K562 (cell line): ENCODE data around the gene MLLT6. TPM values are rescaled to one million over a fixed set of nuclear protein-coding genes. Genes with fewer than 3 reads are reported as not detected.

Experiments used
- CHD1 ChIP-seq: fragments of 200-600 bp; sonication (generic); IDR thresholded peaks from one replicate; pipeline ENCODE4 v1.6.1; 2012; ENCODE audit warnings: mild to moderate bottlenecking, moderate library complexity, low read length, inconsistent platforms
- DACH1 ChIP-seq: fragments of 450-650 bp; IDR thresholded peaks from 2 replicates; pipeline ENCODE4 v1.6.1; 2018; ENCODE audit not compliant: partially characterized antibody
- DLX4 ChIP-seq: fragments of 250-450 bp; sonication (Bioruptor Pico); IDR thresholded peaks from 2 replicates; pipeline ENCODE4 v1.6.1; 2021; ENCODE audit warnings: mild to moderate bottlenecking
- HDAC2 ChIP-seq: fragments of 450-650 bp; IDR thresholded peaks from 2 replicates; pipeline ENCODE4 v1.6.1; 2016; ENCODE audit warnings: mild to moderate bottlenecking
- HDAC8 ChIP-seq: fragments of 450-650 bp; IDR thresholded peaks from 2 replicates; pipeline ENCODE4 v1.6.1; 2016; ENCODE audit warnings: mild to moderate bottlenecking, missing genetic modification characterization, moderate library complexity, missing compliant biosample characterization
- JUN ChIP-seq, 2 experiments: sonication (generic) in 1 of 2; formaldehyde crosslinking in 1 of 2; IDR thresholded peaks; 2 replicates each; pipeline versions ENCODE4 v1.6.1 to v1.8.0; 2012 to 2022; ENCODE audit warnings: borderline replicate concordance in 2 of 2, mild to moderate bottlenecking in 2 of 2, improper control_type of control experiment in 1 of 2, low read depth in 1 of 2, low read length in 1 of 2, missing genetic modification reagents in 1 of 2
- LARP7 ChIP-seq: fragments of 450-650 bp; IDR thresholded peaks from 2 replicates; pipeline ENCODE4 v1.6.1; 2016
- MAX ChIP-seq: sonication (generic); formaldehyde crosslinking; IDR thresholded peaks from 2 replicates; pipeline ENCODE4 v1.9.0; 2022; ENCODE audit warnings: mild to moderate bottlenecking, missing genetic modification reagents
- MCM5 ChIP-seq: fragments of 450-650 bp; IDR thresholded peaks from 2 replicates; pipeline ENCODE4 v1.6.1; 2016; ENCODE audit warnings: low read depth
- MEIS2 ChIP-seq: fragments of 450-650 bp; IDR thresholded peaks from 2 replicates; pipeline ENCODE4 v1.6.1; 2014; ENCODE audit warnings: mild to moderate bottlenecking; ENCODE audit not compliant: partially characterized antibody
- NRF1 ChIP-seq, 2 experiments: fragments of 450-650 bp; IDR thresholded peaks in 1 of 2; conservative IDR thresholded peaks in 1 of 2; 2 replicates each; pipeline ENCODE4 v1.6.1; 2014; ENCODE audit warnings: mild to moderate bottlenecking in 2 of 2
- REST ChIP-seq, 2 experiments: fragments of 450-650 bp; formaldehyde crosslinking in 1 of 2; IDR thresholded peaks; 2 replicates each; pipeline versions ENCODE4 v1.4.0 to v1.6.1; 2014 to 2020; ENCODE audit warnings: mild to moderate bottlenecking in 2 of 2, borderline replicate concordance in 1 of 2, low read depth in 1 of 2
- TAL1 ChIP-seq: fragments of 450-650 bp; IDR thresholded peaks from 2 replicates; pipeline ENCODE4 v1.6.1; 2016; ENCODE audit warnings: mild to moderate bottlenecking
- TEAD2 ChIP-seq: fragments of 450-650 bp; IDR thresholded peaks from 2 replicates; pipeline ENCODE4 v1.6.1; 2016; ENCODE audit warnings: missing genetic modification characterization, control low read depth, missing compliant biosample characterization
- VEZF1 ChIP-seq: fragments of 200-800 bp; sonication (Bioruptor generic); IDR thresholded peaks from 2 replicates; pipeline ENCODE4 v1.6.1; 2017; ENCODE audit warnings: missing genetic modification characterization, missing compliant biosample characterization
- ZNF3 ChIP-seq: fragments of 250-450 bp; sonication (Bioruptor Pico); IDR thresholded peaks from 2 replicates; pipeline ENCODE4 v1.5.0; 2021; ENCODE audit warnings: mild to moderate bottlenecking, moderate library complexity
- ZNF696 ChIP-seq: fragments of 250-450 bp; sonication (Bioruptor Pico); conservative IDR thresholded peaks from 2 replicates; pipeline ENCODE4 v1.4.0; 2020; ENCODE audit warnings: mild to moderate bottlenecking, moderate library complexity
- ZNF830 ChIP-seq: fragments of 250-450 bp; sonication (Bioruptor Pico); IDR thresholded peaks from 2 replicates; pipeline ENCODE4 v1.5.0; 2021; ENCODE audit warnings: mild to moderate bottlenecking
- polyA plus RNA-seq, 8 experiments: library from polyadenylated mRNA; depleted of rRNA in 4 of 8; stranded (reverse) in 5 of 8; unstranded in 3 of 8; fragments of >200 nt; fragmentation: Nextera tagmentation in 2 of 8; fragmentation: Illumina TruSeq in 1 of 8; extraction: Ambion mirVana in 2 of 8; extraction: Trizol in 1 of 8; gene quantifications; 2 replicates each; pipeline versions ENCODE4 v1.2.1 to v1.2.3, GENCODE V29; 2011 to 2014; ENCODE audit warnings: inconsistent platforms in 1 of 8, missing spikeins in 1 of 8
- total RNA-seq, 7 experiments: library from RNA; depleted of rRNA in 6 of 7; stranded (reverse); fragments of >200 nt in 6 of 7; fragmentation: Illumina TruSeq in 2 of 7; extraction: Trizol in 2 of 7; gene quantifications; 2 replicates each; pipeline versions ENCODE4 v1.2.1 to v1.2.3, GENCODE V29; 2011 to 2021; ENCODE audit warnings: low replicate concordance in 1 of 7

Gene MLLT6
- total and polyA plus RNA-seq, 9 of the 15 experiments (the other 6 are each of a cell fraction or from before 2014, with no cell fraction given): 3.1 to 71.7 (median 30.0) TPM

- TF ChIP-seq ZNF3: no peak
- TF ChIP-seq REST (IDR thresholded peaks at IDR 0.05; ENCODE audit: borderline replicate concordance): peak; percentile 92
- TF ChIP-seq REST (CRISPR knock-in tag; IDR thresholded peaks at IDR 0.05; ENCODE audit: low read depth): peak; percentile 46; the same call in 1 of the 2 replicates
- peak; percentile 56 for TF ChIP-seq DACH1
- TF ChIP-seq LARP7: no peak
- TF ChIP-seq NRF1 (conservative IDR thresholded peaks at IDR 0.05 in 1 of 2, IDR thresholded peaks at IDR 0.05 in 1 of 2): peak; percentile 49 to 64; a peak in 3 of 4 replicates
- TF ChIP-seq TAL1: no peak
- no peak for TF ChIP-seq DLX4 (CRISPR knock-in tag)
- no peak for TF ChIP-seq CHD1
- TF ChIP-seq ZNF696 (CRISPR knock-in tag): no peak
- TF ChIP-seq MCM5: no peak
- TF ChIP-seq MEIS2: peak; percentile 32
- TF ChIP-seq HDAC8: no peak
- TF ChIP-seq JUN (IDR thresholded peaks at IDR 0.05; ENCODE audit: borderline replicate concordance, low read depth, low read length): peak; percentile 50; the same call in 1 of the 2 replicates
- TF ChIP-seq JUN (CRISPR knock-in tag; IDR thresholded peaks at IDR 0.05; ENCODE audit: borderline replicate concordance): no peak
- TF ChIP-seq VEZF1 (CRISPR knock-in tag): peak; percentile 54; the same call in 1 of the 2 replicates
- TF ChIP-seq MAX: peak; percentile 73
- peak; percentile 71 for TF ChIP-seq HDAC2
- TF ChIP-seq ZNF830 (CRISPR knock-in tag): no peak
- TF ChIP-seq TEAD2: peak; percentile 83
Measured at GRCh38 chr17:38676706-38677504, 28.2 kb upstream of the MLLT6 start (continued).
